Lung (tissue), 12 donors: ENCODE data around the gene RNF215. TPM values are rescaled to one million over a fixed set of nuclear protein-coding genes. Genes with fewer than 3 reads are reported as not detected.

ENCODE experiments used
- ATAC-seq: fragments of 200-7000 bp; cut with Tn5 transposase; one replicate; pipeline ENCODE4 v1.9.1; 2020; ENCODE audit warnings: moderate number of reproducible peaks; ENCODE audit not compliant: insufficient read depth, low FRiP score
- DNase-seq, 3 donors: peaks; one replicate each; pipeline ENCODE4 v3.0.0-alpha.2; 2013 to 2017
- H3K27ac ChIP-seq, 2 donors: one replicate each; pipeline ENCODE4 v1.5.1; 2013; ENCODE audit warnings: mild to moderate bottlenecking in 2 of 2, moderate library complexity in 2 of 2, control low read depth in 1 of 2, inconsistent platforms in 1 of 2, low read depth in 1 of 2, low read length in 1 of 2
- H3K27me3 ChIP-seq, 3 donors: one replicate each; pipeline ENCODE4 v1.5.1; 2013; ENCODE audit warnings: low read length in 2 of 3; ENCODE audit not compliant: control insufficient read depth in 3 of 3, insufficient read depth in 3 of 3
- H3K36me3 ChIP-seq, 4 donors: one replicate each; pipeline ENCODE4 v1.5.1; 2013; ENCODE audit warnings: low read length in 4 of 4, mild to moderate bottlenecking in 1 of 4, moderate library complexity in 1 of 4; ENCODE audit not compliant: control insufficient read depth in 4 of 4, insufficient read depth in 4 of 4
- H3K4me1 ChIP-seq, 5 donors: one replicate each; pipeline ENCODE4 v1.5.1; 2013; ENCODE audit warnings: low read length in 5 of 5, mild to moderate bottlenecking in 2 of 5, moderate library complexity in 1 of 5; ENCODE audit not compliant: control insufficient read depth in 5 of 5, insufficient read depth in 5 of 5
- H3K4me3 ChIP-seq: one replicate; pipeline ENCODE4 v1.5.1; 2013; ENCODE audit warnings: mild to moderate bottlenecking, control low read depth, moderate library complexity
- H3K9ac ChIP-seq, 2 donors: one replicate each; pipeline ENCODE4 v1.5.1; 2013; ENCODE audit warnings: low read length in 2 of 2, control low read depth in 1 of 2; ENCODE audit not compliant: insufficient read depth in 1 of 2
- H3K9me3 ChIP-seq, 4 donors: one replicate each; pipeline ENCODE4 v1.5.1; 2013; ENCODE audit warnings: low read length in 3 of 4, mild to moderate bottlenecking in 1 of 4, moderate library complexity in 1 of 4; ENCODE audit not compliant: control insufficient read depth in 4 of 4, insufficient read depth in 3 of 4
- WGBS, 2 donors: extraction: QIAGEN DNeasy Blood & Tissue Kit; methylation state at CpG; one replicate each; pipeline ENCODE4 v1.1.7; 2013; 5-methylcytosine and 5-hydroxymethylcytosine counted together
- polyA plus RNA-seq, 2 donors: library from polyadenylated mRNA; stranded (reverse); fragments of 200-250 nt; gene quantifications; one replicate each; pipeline ENCODE4 v1.2.1, GENCODE V29; 2013
- total RNA-seq, 2 donors: library from RNA; depleted of rRNA in 1 of 2; stranded (reverse); fragments of >200 nt in 1 of 2; gene quantifications; one replicate each; pipeline ENCODE4 v1.2.1, GENCODE V29; 2014 to 2021
- TF ChIP-seq, protein P1 (sequence below): IDR thresholded peaks from 2 replicates; pipeline ENCODE4 v1.5.1; 2012; ENCODE audit warnings: mild to moderate bottlenecking; ENCODE audit errors: control extremely low read depth, extremely low read depth
- donor health status: control.
- donor health status: control.
- donor health status: Bipolar disorder and iron deficiency.
- donor health status: healthy.
- donor health status: DM: yes; HTN: yes; CAD: no.

Gene RNF215
- total and polyA plus RNA-seq, 4 donors, result 8.5 to 19.7 (median 9.6) TPM

DNA sequence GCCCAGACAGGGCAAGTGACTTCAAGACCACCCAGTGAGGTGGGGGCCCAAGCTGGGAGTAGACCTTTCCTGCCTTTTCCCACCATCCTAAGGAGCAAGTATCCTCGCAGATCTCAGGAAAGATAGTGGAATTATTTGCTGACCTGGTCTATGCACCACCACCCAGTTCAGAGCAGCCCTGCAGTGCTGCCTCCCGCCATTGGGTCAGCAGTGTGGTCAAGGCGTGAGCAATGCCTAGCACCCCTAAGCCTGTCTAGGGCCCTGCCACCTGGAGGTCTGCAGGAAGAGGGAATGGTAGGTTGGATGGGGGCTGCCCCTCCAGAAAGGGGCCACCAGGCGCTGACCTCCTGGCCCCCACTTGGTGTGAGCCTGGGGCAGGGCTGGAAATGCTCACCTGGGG, 44.9 kb upstream of the RNF215 start:
- Histone ChIP-seq H3K36me3 (no peaks in the 10 kb centered on the region), H3K9ac (no peak overlapping the region), H3K4me1 (peaks cover 0 to 3% (median 0%) of the 10 kb centered on the region in 5 donors), H3K4me3 (no peak overlapping the region), H3K9me3 (peaks cover 0 to 6% (median 0%) of the 10 kb centered on the region in 4 donors), H3K27me3 (no peaks in the 10 kb centered on the region), H3K27ac (no peak overlapping the region)
- TF ChIP-seq, protein P1, sequence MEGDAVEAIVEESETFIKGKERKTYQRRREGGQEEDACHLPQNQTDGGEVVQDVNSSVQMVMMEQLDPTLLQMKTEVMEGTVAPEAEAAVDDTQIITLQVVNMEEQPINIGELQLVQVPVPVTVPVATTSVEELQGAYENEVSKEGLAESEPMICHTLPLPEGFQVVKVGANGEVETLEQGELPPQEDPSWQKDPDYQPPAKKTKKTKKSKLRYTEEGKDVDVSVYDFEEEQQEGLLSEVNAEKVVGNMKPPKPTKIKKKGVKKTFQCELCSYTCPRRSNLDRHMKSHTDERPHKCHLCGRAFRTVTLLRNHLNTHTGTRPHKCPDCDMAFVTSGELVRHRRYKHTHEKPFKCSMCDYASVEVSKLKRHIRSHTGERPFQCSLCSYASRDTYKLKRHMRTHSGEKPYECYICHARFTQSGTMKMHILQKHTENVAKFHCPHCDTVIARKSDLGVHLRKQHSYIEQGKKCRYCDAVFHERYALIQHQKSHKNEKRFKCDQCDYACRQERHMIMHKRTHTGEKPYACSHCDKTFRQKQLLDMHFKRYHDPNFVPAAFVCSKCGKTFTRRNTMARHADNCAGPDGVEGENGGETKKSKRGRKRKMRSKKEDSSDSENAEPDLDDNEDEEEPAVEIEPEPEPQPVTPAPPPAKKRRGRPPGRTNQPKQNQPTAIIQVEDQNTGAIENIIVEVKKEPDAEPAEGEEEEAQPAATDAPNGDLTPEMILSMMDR, result no peak
- WGBS, 2 donors, result 94% methylated on average over 4 of the region's 4 CpGs
- no peak for DNase-seq
- ATAC-seq, result no peak

DNA sequence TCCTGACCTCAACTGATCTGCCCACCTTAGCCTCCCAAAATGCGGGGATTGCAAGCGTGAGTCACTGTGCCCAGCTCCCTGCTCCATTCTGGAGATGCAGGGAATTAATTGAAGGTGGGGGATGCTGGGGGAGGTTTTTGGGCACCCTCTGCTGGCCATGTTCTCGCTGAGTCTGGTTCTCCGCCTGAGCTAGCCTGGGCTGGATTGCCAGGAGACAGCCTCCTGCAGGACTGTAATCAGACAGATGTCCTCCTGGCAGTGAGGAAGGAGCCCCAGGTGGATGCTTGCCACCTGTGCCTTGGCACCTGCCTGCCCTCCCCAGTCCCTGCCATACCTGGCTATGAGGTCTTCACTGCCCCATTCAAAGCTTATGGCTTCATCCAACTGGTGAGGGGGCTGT, 43.7 kb upstream of the RNF215 start:
- TF ChIP-seq, protein P1, result no peak
- Histone ChIP-seq H3K27me3 (no peaks in the 10 kb centered on the region), H3K36me3 (no peaks in the 10 kb centered on the region), H3K4me1 (peaks cover 0 to 6% (median 0%) of the 10 kb centered on the region in 5 donors), H3K27ac (no peak overlapping the region), H3K4me3 (no peak overlapping the region), H3K9ac (no peak overlapping the region), H3K9me3 (peaks cover 0 to 6% (median 0%) of the 10 kb centered on the region in 4 donors)
- WGBS, 2 donors, result 84 to 88% methylated on average over 4 of the region's 4 CpGs
- DNase-seq, result no peak
- no peak for ATAC-seq

DNA sequence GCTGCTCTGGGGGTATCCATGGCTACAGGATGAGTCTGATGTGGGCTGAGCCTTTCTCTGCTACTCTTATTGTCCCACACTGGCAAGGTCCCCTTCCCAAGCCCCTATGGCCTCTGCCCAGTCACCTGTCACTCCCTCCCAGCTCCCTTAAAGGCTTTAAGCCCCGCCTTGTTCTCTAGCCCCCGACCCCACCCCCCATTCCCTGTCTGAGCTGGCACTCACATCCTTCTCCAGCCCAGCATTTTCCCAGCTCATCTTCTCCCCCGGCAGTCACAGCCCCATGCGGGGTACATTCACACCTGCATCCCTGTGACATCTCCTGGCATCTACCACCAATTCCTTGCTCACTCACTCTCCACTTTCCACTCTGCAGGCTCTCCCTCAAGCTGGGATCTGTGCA, 42.7 kb upstream of the RNF215 start:
- Histone ChIP-seq H3K4me3 (no peak overlapping the region), H3K9me3 (peaks cover 0 to 2% (median 0%) of the 10 kb centered on the region in 4 donors), H3K9ac (no peak overlapping the region), H3K36me3 (no peaks in the 10 kb centered on the region), H3K27ac (no peak overlapping the region), H3K4me1 (peaks cover 0 to 8% (median 3%) of the 10 kb centered on the region in 5 donors), H3K27me3 (no peaks in the 10 kb centered on the region)
- WGBS, 2 donors, result 62 to 77% methylated on average over 4 of the region's 4 CpGs
- TF ChIP-seq, protein P1, result no peak
- no peak for DNase-seq
- no peak for ATAC-seq

DNA sequence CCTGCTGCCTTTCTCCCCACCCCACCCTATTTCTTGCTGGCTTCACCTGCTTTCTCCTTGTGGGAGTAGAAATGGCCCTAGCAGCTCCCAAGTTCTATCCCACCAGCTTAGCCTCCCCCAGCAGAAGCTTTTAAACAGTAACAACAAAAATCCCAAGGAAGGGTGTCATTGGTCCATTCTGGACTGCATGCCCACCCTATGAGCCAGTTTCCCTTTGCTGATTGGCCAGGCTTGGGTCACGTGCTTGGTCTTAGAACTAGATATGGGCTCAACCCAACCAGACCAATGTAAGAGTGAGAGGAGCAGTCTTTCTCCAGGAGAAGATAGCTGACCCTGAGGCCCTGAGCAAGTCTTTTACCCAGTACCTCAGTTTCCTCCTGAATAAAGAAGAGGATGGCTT, 40.7 kb upstream of the RNF215 start:
- no peak for ATAC-seq
- peaks cover under 1 to 19% (median 9%) of the 10 kb centered on the region in 5 donors for H3K4me1 ChIP-seq
- WGBS, 2 donors, result 88 to 94% methylated on average over 1 of the region's 1 CpG
- DNase-seq, result no peak
- TF ChIP-seq, protein P1, result no peak
- H3K9me3 ChIP-seq, result peaks cover 0 to 2% (median 0%) of the 10 kb centered on the region in 4 donors
- H3K27me3 ChIP-seq, result no peaks in the 10 kb centered on the region
- no peak overlapping the region for H3K9ac ChIP-seq
- no peak overlapping the region for H3K27ac ChIP-seq
- H3K4me3 ChIP-seq, result no peak overlapping the region
- no peaks in the 10 kb centered on the region for H3K36me3 ChIP-seq
